ENCODE data around the gene CORO1C. TPM values are rescaled to one million over a fixed set of nuclear protein-coding genes. Genes with fewer than 3 reads are reported as not detected.

Gene CORO1C
- total and polyA plus RNA-seq, 9 of the 15 experiments (the other 6 are each of a cell fraction or from before 2014, with no cell fraction given), result 55.2 to 280 (median 150) TPM

DNA sequence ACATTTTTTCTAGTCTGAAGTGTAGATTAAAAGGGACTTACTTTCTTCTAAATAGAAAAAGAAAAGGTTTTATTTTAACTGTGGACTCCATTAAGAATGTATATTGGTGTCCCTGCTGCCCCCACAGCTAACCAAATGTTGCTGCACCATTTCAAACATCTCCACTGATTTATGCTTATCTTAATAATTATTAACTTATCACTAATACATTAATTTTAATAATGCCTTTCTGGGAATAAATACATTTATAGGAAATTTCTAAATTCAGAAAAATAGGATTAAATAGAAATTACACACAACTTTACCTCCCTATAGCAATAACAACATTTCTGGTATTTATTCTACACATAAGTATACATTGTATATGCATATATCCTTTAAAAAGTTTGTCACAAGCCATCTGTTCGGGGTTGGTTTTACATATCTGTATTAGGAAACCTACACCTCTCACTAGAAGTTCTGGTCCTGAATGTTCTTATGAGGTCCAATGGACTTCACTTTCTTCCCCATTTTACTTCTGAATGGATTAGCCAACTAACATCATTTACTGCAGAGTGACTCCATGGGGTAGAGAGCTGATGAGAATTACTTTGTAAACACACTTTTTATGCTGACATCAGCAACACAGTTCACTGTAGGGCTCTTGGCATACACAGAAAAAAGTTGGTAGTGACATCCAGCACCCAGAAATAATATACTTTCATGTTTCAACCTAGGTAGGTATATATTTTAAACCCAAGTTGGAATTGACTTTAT lies 88.2 kb downstream of the CORO1C start (continued):
- TF ChIP-seq, protein P1, sequence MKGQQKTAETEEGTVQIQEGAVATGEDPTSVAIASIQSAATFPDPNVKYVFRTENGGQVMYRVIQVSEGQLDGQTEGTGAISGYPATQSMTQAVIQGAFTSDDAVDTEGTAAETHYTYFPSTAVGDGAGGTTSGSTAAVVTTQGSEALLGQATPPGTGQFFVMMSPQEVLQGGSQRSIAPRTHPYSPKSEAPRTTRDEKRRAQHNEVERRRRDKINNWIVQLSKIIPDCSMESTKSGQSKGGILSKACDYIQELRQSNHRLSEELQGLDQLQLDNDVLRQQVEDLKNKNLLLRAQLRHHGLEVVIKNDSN (CRISPR knock-in tag; IDR thresholded peaks at IDR 0.05), result no peak
- TF ChIP-seq RBM22 (IDR thresholded peaks at IDR 0.05; ENCODE audit: low read depth, low read length, poor library complexity, severe bottlenecking) (peak; percentile 9), MAZ (CRISPR knock-in tag; conservative IDR thresholded peaks at IDR 0.05 in 1 of 2, IDR thresholded peaks at IDR 0.05 in 1 of 2) (no peak), MAFK (IDR thresholded peaks at IDR 0.05; ENCODE audit: low read length) (peak; percentile 96), SMAD2 (IDR thresholded peaks at IDR 0.05; ENCODE audit: low read depth, low read length) (no peak)
- TF ChIP-seq, protein P2, sequence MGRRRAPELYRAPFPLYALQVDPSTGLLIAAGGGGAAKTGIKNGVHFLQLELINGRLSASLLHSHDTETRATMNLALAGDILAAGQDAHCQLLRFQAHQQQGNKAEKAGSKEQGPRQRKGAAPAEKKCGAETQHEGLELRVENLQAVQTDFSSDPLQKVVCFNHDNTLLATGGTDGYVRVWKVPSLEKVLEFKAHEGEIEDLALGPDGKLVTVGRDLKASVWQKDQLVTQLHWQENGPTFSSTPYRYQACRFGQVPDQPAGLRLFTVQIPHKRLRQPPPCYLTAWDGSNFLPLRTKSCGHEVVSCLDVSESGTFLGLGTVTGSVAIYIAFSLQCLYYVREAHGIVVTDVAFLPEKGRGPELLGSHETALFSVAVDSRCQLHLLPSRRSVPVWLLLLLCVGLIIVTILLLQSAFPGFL (CRISPR knock-in tag; IDR thresholded peaks at IDR 0.05), result no peak
- TF ChIP-seq, protein P3, sequence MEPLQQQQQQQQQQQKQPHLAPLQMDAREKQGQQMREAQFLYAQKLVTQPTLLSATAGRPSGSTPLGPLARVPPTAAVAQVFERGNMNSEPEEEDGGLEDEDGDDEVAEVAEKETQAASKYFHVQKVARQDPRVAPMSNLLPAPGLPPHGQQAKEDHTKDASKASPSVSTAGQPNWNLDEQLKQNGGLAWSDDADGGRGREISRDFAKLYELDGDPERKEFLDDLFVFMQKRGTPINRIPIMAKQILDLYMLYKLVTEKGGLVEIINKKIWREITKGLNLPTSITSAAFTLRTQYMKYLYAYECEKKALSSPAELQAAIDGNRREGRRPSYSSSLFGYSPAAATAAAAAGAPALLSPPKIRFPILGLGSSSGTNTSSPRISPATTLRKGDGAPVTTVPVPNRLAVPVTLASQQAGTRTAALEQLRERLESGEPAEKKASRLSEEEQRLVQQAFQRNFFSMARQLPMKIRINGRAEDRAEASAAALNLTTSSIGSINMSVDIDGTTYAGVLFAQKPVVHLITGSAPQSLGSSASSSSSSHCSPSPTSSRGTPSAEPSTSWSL (CRISPR knock-in tag; IDR thresholded peaks at IDR 0.05; ENCODE audit: borderline replicate concordance), result no peak
